Measurements from ENCODE around the gene SLC24A4. TPM values are rescaled to one million over a fixed set of nuclear protein-coding genes. Genes with fewer than 3 reads are reported as not detected.

The SLC24A4 gene
- total RNA-seq, 1 donor from 2014 or later, result 0.27 TPM

DNA sequence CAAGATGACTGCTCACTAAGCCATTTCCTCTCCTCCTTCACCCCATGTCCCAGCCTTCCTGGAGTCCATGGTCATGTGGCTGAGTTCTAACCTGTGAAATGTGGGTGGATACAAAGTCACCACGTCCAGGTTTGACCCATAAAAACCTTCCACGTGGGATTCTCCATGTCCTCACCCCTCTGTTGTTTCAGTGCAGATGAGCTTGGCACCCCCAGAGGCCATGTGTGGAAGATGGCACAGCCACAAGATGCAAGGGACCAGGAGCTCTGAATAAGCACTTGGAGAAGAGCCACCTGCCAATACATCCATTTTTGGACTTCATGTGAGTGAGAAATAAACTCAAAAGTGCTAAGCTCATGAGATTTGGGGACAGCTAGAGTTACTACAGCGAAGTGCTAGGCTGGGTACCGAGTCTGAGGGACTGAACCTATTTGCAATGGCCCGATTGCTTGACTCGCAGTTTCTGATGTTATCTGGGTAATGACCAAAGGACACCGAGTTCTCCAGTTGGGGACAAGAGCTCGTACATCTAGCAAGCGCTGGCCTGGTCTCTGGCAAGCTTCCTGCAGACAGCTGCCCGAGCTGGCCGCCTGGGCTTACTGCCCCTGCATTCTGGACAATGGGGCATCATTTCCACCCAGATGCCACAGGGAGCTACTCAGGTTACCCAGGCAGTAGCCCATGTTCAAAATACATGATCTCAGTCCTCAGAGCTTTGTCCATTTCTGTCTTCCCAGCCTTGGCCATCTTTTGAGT lies 7.7 kb upstream of the SLC24A4 start:
- ATAC-seq (ENCODE audit: poor library complexity) (no peak), DNase-seq (no peak)
- intact Hi-C loops (cut with DNase I), result no loop called here

DNA sequence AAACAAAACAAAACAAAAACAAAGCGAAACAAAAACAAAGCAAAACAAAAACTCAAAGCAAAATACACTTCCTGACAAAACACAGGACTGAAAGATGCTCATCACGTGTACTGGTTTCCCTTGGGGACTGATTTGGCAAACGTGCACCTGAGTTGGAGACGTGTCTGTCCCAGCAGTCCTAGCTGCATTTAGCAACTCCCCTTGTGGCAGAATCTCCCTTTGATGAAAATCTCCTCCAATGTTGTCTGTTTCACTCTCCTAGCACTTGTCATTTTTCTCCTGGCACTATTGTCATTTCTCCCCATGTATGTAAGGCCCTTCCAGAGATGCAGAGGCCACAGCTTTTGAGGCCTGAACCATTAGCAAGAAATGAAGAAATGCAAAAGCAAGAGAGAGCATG lies 6.8 kb upstream of the SLC24A4 start:
- ATAC-seq (ENCODE audit: poor library complexity) (no peak), DNase-seq (no peak)
- intact Hi-C loops (cut with DNase I), result no loop called here

DNA sequence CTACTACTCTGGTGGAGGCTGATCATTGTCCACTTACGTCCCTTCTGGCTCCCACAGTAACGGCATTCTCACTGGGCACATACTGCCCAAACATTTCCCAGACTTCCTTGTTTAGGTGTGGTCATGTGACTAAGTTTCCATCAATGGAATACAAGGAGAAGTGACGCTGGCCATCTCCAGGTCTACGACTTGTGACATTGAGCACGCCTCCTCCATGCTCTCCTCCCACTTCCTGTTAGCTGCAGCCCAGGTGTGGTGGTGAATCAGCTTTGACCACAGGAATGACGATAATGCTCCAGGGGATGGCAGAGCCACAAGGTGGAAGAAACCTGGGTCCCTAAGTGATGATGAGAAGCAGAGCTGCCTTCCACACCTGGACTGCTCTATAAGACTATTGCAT lies 6.0 kb upstream of the SLC24A4 start:
- DNase-seq (no peak), ATAC-seq (ENCODE audit: poor library complexity) (no peak)
- intact Hi-C loops (cut with DNase I), result no loop called here

DNA sequence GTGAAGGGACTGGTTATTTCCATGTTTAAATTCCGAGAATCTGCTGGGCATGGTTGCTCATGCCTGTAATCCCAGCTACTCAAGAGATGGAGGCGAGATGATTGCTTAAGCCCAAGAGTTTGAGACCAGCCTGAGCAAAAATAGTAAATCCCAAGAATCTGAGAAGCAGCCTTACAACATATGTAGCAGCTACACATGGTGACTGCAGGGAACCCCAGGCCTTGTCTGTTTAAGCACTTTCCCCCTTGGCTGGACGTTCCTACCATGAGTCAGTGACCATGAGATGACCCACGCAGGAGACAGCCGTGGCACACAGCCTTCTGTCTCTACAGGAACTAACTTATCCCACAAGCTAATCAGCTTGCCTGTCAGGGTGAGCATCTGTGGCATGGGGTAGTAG lies 5.5 kb upstream of the SLC24A4 start:
- intact Hi-C loops (cut with DNase I), result no loop called here
- DNase-seq (no peak), ATAC-seq (ENCODE audit: poor library complexity) (no peak)

DNA sequence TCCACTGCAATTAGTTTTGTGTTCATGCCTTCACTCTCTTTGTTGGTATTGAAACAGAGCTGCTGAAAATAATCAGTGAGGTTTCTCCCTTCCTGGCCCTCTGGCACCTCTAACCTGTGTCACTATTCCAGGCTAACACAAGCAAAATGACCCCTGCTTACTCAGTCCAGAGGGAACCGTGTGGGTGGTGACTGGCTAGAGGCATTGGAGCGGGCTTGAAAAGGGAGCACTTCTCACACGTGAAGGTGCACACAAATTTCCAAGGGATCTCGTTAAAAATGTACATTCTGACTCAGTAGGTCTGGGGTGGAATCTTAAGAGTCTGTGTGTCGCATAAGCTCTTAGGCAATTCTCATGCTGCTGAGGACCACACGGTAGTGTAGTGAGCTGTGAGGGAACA lies 1.3 kb upstream of the SLC24A4 start:
- DNase-seq (no peak), ATAC-seq (ENCODE audit: poor library complexity) (no peak)
- intact Hi-C loops (cut with DNase I), result no loop called here

DNA sequence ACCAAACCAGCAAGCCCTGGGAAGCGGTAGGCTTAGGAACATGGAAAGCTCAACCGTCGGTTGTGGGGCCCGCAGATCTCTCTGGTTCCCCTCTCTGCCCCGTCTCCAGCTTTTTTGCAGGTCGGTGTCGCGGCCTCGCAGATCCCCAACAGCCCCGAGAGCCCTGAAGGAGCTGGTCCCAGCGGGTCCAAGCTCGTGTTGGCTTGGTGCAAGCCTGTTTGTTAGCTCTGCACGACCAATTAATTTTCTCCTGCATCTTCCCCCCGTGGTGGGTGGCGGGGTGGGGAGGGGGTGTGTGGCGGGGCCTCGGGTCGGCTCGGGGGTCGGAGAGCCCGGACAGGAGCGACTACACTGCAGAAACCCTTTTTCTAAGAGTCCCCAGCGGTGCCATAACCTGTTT lies 449 bp upstream of the SLC24A4 start:
- intact Hi-C loops (cut with DNase I), result no loop called here
- no peak for DNase-seq
- no peak for ATAC-seq (ENCODE audit: poor library complexity)

DNA sequence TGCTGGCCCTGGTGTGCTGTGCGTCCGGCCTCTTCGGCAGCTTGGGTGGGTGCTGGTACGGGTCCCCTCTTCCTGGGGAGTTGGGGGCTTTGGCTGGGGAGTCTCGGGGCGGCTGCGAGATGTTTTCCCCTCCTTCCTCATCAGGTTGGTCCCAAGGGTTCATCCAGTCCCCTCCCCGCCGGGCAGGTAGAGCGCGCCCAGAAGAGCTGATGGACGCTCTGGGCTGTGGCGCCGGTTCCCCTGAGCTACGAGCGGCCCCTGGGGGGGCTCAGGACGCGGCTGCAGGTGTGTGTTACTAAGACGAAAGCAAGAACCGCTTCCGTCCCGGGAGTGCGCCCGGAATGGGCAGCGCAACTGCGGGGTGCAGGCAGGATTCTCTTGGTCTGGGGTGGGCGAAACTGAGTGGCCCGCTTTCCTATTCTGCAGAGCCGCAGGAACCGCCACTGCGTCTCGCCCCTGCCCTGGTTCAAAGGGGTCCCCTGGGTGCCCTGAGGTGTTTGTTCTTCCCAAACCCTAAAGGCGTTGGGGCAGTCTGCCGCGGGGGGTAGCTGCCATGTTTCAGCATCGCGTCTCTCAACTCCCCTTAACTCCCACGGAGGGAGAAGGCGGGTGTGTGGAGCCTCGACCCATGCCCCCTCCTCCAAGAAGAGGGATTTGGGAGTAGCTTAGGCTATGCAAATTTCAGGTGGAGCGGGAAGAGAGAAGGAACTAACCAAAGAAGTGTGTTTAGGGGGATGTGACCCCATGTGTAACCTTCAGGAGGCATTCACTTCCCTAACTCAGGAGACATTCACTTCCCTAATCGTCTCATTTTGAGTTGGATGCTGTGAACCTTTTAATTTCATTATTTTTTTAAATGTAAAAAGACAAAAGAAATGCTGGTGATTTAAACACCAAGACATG lies 1.2 kb downstream of the SLC24A4 start:
- intact Hi-C loops (cut with DNase I), result no loop called here
- no peak for ATAC-seq (ENCODE audit: poor library complexity)
- DNase-seq, result no peak

DNA sequence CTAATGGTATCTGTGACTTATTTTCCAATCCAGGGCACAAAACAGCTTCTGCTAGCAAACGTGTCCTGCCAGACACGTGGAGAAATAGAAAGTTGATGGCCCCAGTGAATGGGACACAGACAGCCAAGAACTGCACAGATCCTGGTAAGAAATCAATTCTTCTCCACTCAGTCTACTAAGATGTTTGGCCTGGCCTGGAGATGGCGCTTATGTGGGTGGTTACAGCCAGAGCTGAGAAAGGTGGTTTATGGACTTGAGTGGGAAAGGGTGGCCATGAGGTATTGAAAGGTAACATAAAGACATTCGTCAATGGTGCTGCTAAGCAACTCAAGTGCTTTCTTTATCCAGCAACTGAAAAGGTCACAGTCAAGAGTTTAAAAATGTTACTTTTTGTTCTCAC lies 2.9 kb downstream of the SLC24A4 start:
- ATAC-seq (ENCODE audit: poor library complexity) (no peak), DNase-seq (no peak)
- intact Hi-C loops (cut with DNase I), result no loop called here

DNA sequence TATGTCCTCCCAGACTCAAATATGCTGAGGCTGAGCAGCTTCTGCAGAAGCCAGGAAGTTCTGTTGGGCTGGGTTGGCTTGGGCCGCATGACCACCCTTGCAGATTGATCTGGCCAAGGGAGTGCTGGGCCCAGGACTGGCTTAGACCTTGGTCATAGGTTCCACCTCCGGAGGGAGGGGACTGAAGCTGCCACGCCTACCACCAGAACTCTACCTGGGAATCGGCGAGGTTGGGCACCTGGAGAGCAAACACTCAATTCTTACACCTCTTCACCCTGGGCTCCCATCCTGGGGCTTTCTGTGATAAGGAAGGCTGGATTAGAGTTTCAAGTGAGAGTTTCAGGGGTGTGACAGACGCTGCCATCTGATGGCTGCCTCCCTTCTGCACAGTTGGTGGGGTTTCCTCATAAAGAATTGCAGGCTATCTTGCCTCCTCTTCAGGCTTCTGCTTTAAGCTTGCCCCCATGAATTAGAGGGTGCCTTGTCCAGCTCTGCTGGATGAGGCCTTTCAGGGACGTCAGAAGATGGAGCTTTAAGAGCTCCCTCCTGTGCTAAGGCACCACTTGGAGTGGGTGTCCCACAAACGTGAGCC lies 5.8 kb downstream of the SLC24A4 start:
- intact Hi-C loops (cut with DNase I), result no loop called here
- DNase-seq (no peak), ATAC-seq (ENCODE audit: poor library complexity) (no peak)

DNA sequence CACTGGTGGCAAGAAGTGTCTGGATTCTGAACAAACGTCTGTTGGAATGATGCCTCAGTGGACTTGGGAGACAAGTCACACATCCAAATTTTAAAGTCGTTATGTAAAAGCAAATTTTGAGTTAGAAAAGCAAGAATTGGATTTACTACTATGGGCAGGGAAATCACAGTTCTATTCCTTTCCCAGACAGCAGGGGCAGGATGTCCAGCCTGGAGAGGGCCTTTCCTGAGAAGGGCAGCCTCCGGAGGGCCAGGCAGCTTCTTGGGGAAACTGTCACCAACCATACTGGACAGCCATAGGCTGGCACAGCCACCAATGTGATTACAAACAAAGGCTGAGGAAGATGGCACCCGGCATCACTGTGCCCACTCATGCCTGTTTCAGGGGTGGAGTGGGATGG lies 11.1 kb downstream of the SLC24A4 start:
- DNase-seq (no peak), ATAC-seq (ENCODE audit: poor library complexity) (no peak)
- intact Hi-C loops (cut with DNase I), result no loop called here

DNA sequence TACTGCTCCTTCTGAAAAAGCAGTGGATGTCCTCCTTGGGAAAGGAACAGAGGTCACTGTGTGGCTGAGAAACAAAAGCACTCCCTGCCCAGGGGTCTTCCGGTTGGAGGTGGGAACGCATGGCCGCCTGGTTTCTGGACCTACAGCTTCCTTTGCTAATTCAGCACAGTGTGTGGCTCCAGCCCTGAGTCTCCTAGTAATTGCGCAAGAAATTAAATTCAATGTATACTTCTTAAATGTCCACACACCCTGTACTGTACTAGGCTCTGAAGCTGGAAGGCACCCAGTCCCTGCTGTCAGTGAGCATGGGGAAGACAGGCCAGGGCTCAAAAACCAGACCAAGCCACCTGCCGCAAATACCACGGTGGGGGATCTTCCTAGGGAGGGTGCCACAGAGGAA lies 13.4 kb downstream of the SLC24A4 start:
- ATAC-seq (ENCODE audit: poor library complexity) (no peak), DNase-seq (no peak)
- intact Hi-C loops (cut with DNase I), result no loop called here

DNA sequence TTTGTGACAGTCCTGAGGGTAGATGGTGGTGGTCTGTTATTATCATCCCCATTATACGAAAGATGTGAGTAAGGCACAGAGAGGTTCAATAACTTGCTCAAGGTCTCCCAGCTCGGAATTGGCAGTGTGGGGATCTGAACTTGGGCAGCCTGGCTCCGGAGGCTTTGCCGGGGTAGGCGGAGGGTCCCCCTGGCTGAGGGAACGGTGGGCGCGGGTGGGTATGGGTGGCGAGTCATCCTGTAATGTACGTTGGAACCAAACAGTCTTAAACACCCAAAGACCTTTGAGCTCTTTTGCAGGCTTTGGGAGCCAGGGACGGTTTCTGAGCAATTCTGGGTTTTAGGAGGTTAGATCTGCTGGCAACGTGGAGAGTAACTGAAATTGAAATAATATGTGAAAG lies 16.5 kb downstream of the SLC24A4 start:
- DNase-seq (no peak), ATAC-seq (ENCODE audit: poor library complexity) (no peak)
- intact Hi-C loops (cut with DNase I), result no loop called here

DNA sequence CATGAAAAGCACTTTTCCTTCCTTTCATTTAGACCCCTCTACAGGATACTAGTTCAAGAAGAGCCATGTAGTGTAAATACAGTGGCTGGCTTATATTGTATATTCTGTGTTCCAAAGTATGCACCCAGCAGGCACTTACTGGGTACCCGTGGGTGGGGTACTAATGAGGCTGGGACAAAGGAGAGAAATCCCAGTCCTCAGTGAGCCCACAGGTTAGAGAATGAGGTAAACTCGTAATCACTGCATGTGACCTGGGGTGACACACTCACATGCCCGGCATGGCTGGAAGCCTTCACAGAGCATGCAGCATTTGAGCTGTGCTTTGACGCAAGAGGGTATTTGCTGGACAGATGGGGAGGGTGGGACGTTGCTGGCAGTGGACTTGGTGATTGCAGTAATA lies 17.1 kb downstream of the SLC24A4 start:
- intact Hi-C loops (cut with DNase I), result no loop called here
- no peak for DNase-seq
- ATAC-seq (ENCODE audit: poor library complexity), result no peak

DNA sequence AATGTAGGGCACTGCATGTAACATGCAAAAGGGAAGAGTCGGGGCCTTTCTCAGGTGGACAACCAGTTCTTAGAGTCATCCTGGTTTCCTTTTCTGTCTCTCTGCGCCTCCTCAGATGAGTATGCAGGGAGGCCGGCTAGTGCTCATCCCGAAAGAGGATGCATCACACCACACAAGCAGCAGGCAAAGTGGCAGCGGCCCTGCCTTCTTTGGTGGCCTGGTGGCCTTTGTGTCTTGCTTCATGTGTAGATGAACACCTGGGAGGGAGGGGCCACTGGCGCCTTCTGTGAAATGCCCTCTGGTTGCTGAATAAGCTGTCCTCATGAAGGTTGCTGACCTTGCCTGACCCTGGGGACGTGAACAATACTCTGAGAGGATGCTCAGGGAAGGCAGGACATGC lies 18.0 kb downstream of the SLC24A4 start:
- no peak for DNase-seq
- no peak for ATAC-seq (ENCODE audit: poor library complexity)
- intact Hi-C loops (cut with DNase I), result no loop called here

DNA sequence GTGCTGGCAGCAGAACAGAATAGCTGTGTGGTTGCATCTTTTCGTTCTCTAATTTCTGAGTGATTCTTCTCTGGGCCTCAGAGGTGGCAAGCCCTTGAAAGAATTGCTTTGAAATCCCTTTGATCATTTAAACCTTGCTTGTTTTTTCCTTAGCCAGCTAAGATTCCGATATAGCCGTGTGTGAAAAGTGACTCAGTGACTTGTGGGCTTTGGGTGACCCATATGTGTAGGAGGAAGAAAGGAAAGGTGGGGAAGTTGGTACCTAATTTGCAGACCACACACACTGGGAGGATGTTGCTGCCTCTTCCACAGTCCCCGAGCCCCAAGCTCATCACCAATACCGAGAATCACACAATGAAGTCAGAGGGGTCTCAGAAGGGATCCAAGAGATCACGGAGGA lies 18.8 kb downstream of the SLC24A4 start:
- DNase-seq (no peak), ATAC-seq (ENCODE audit: poor library complexity) (no peak)
- intact Hi-C loops (cut with DNase I), result no loop called here

DNA sequence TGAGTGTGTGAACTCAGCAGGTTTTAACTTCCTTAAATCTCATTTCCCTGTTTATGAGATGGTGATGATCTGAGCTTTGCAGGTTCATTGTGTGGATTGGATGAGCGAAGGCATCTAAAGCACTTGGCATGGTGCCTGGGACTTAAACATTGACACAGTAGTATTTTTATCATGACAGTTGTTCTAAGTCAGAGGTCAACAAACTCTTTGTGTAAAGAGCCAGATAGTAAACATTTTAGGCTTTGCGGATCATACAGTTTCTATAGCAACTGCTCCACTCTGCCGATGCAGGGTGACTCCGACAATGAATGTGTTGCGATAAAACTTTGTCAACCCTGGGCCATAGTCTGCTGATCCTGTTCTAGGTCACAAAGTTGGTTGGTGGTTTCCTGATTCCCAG lies 25.2 kb downstream of the SLC24A4 start:
- ATAC-seq (ENCODE audit: poor library complexity), result no peak
- intact Hi-C loops (cut with DNase I), result no loop called here

DNA sequence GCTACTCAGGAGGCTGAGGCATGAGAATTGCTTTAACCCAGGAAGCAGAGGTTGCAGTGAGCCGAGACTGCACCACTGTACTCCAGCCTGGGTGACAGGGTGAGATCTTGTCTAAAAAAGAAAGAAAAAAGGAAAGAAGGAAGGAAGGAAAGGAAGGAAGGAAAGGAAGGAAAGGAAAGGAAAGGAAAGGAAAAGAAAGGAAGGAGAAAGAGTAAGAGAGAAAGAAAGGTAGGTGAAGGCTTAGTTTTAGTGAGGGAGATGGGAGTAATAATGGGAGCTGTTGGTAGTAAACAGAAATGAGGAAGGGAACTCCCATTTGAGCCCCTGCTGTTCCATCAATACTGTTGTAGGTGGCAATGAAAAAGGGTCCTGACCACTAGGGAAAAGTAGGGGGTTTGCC lies 28.8 kb downstream of the SLC24A4 start:
- ATAC-seq (ENCODE audit: poor library complexity), result no peak
- intact Hi-C loops (cut with DNase I), result no loop called here
- DNase-seq, result no peak

More for the DNA sequence above, 25.2 kb downstream of the SLC24A4 start:
- no peak for DNase-seq

DNA sequence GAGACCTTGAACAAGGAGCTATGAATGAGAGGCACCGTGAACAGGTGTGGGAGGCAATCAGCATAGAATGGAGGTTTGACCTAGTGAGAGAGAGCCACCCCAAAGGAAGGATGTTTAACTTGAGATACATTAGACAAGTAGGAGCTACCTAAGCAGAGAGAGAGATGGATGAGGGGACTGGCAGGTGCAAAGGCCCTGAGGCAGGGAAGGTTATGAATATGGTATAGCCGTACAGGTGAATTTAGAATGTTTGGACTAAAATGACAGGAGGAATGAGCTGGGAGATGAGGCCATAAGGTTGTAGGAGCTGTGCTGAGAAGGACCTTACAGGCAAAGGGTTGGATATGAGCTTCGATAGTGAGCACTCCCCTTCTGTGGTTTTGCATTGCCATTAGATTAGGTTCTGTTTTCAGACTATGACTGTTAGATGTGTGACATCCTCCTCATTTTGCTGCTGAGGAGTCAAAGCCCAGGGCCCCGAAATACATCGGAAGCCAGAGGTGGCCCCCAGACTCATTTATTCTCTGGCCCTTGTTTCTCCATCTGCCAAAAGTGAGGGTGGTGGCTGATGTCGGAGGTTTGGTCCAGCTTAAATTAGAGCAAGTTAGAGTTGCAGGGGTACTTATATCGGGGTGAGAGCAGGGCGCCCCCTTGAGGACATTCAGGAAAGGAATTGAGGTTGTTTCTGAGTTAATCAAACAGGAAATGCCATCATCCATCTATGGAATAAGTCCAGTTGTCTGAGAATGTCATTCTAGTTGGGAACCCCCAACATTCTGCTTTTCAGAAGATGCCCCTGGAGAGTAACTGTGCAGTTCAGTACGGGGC lies 29.4 kb downstream of the SLC24A4 start:
- intact Hi-C loops (cut with DNase I), result no loop called here
- DNase-seq (no peak), ATAC-seq (ENCODE audit: poor library complexity) (no peak)

DNA sequence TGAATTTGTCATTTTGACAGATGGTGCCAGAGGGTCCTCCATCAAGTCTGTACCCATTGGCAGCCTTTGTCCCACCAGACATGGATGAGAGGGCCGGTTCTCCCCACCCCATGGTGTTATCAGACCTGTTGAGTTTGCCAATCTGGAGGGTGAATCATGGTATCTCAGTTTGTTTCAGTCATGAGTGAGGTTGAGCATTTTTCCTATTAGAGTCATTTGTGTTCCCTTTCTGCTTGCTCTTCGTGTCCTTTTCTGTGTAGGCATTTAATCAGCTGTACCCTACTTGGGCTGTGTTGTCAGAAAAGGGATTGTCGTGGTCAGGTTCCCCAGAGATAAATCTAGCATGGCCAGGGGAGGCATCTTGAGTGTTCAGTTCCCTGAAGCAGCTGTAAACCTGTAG lies 30.5 kb downstream of the SLC24A4 start:
- no peak for DNase-seq
- ATAC-seq (ENCODE audit: poor library complexity), result no peak
- intact Hi-C loops (cut with DNase I), result no loop called here

All from Right ventricle myocardium superior (tissue), 1 donor.